Skeletal muscle tissue (tissue), 4 donors: ENCODE results near the gene CD200R1L. TPM values are rescaled to one million over a fixed set of nuclear protein-coding genes. Genes with fewer than 3 reads are reported as not detected.

Experiments used
- H3K27ac ChIP-seq: one replicate; pipeline ENCODE4 v1.7.0; 2013; ENCODE audit warnings: mild to moderate bottlenecking, low read depth, low read length, inconsistent platforms
- H3K27me3 ChIP-seq, 3 donors: one replicate each; pipeline ENCODE4 v1.7.0; 2013; ENCODE audit warnings: low read length in 3 of 3; ENCODE audit not compliant: control insufficient read depth in 3 of 3, insufficient read depth in 3 of 3
- H3K36me3 ChIP-seq, 3 donors: one replicate each; pipeline ENCODE4 v1.7.0; 2013; ENCODE audit warnings: low read length in 3 of 3; ENCODE audit not compliant: control insufficient read depth in 3 of 3, insufficient read depth in 3 of 3
- H3K4me1 ChIP-seq, 3 donors: one replicate each; pipeline ENCODE4 v1.7.0; 2013; ENCODE audit warnings: low read length in 3 of 3, mild to moderate bottlenecking in 3 of 3; ENCODE audit not compliant: control insufficient read depth in 3 of 3, insufficient read depth in 3 of 3
- H3K4me3 ChIP-seq, 3 donors: one replicate each; pipeline ENCODE4 v1.7.0; 2013; ENCODE audit warnings: low read length in 3 of 3
- H3K9ac ChIP-seq, 3 donors: one replicate each; pipeline ENCODE4 v1.7.0; 2013; ENCODE audit warnings: low read length in 3 of 3, mild to moderate bottlenecking in 3 of 3, moderate library complexity in 2 of 3, low read depth in 1 of 3
- H3K9me3 ChIP-seq, 3 donors: one replicate each; pipeline ENCODE4 v1.7.0; 2013; ENCODE audit warnings: low read length in 3 of 3; ENCODE audit not compliant: control insufficient read depth in 3 of 3
- total RNA-seq: library from RNA; depleted of rRNA; stranded (reverse); fragments of >200 nt; gene quantifications from one replicate; pipeline ENCODE4 v1.2.3, GENCODE V29; 2014
- donor health status: Osteomylitis.

CD200R1L gene
- total RNA-seq, 1 donor from 2014 or later = not detected

- Histone ChIP-seq H3K9me3 (no peaks in the 10 kb centered on the region), H3K27ac (no peak overlapping the region), H3K9ac (no peak overlapping the region)
Observed at GRCh38 chr3:112773864-112774263, 72.8 kb downstream of the CD200R1L start.

GRCh38 chr3:112770951-112771350 is 75.7 kb downstream of the CD200R1L start:
- no peaks in the 10 kb centered on the region for H3K9me3 ChIP-seq
- no peaks in the 10 kb centered on the region for H3K36me3 ChIP-seq
- no peak overlapping the region for H3K9ac ChIP-seq
- H3K27ac ChIP-seq = no peak overlapping the region
- H3K4me3 ChIP-seq = no peak overlapping the region
- H3K27me3 ChIP-seq = no peaks in the 10 kb centered on the region
- H3K4me1 ChIP-seq = peaks cover 3 to 8% (median 4%) of the 10 kb centered on the region in 3 donors

More at GRCh38 chr3:112773864-112774263, 72.8 kb downstream of the CD200R1L start:
- Histone ChIP-seq H3K27me3 (no peaks in the 10 kb centered on the region), H3K4me1 (peaks cover 3 to 8% (median 4%) of the 10 kb centered on the region in 3 donors), H3K4me3 (no peak overlapping the region), H3K36me3 (no peaks in the 10 kb centered on the region)

DNA sequence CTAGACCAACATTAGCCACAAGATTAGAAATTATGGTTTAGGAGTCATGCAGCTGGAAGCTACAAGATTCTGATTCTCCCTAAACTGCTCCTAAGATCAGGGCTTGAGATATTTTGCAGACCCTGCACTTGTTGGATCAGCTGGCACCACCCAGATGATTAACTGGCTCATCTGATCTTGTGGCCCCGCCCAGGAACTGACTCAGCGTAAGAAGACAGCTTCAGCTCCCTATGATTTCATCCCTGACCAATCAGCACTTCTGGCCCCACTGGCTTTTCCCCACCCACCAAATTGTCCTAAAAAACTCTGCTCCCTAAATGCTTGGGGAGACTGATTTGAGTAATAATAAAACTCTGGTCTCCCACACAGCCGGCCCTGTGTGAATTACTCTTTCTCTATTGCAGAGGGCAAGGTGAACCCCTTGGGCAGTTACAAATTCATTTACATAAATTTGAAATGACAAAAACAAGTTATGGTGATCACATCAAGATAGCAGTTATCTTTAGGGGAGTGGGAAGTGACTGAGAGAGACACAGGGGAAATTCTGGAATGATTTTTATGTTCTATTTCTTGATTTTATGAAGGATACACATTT is 76.5 kb downstream of the CD200R1L start:
- Histone ChIP-seq H3K4me3 (no peak overlapping the region), H3K36me3 (no peaks in the 10 kb centered on the region), H3K4me1 (peaks cover 0 to under 1% (median under 1%) of the 10 kb centered on the region in 3 donors), H3K9ac (no peak overlapping the region), H3K27ac (no peak overlapping the region), H3K9me3 (no peaks in the 10 kb centered on the region), H3K27me3 (no peaks in the 10 kb centered on the region)

GRCh38 chr3:112769286-112769978 is 77.2 kb downstream of the CD200R1L start:
- Histone ChIP-seq H3K9me3 (no peaks in the 10 kb centered on the region), H3K4me3 (no peak overlapping the region), H3K27ac (no peak overlapping the region), H3K36me3 (no peaks in the 10 kb centered on the region), H3K27me3 (no peaks in the 10 kb centered on the region), H3K9ac (no peak overlapping the region), H3K4me1 (no peaks in the 10 kb centered on the region)

DNA sequence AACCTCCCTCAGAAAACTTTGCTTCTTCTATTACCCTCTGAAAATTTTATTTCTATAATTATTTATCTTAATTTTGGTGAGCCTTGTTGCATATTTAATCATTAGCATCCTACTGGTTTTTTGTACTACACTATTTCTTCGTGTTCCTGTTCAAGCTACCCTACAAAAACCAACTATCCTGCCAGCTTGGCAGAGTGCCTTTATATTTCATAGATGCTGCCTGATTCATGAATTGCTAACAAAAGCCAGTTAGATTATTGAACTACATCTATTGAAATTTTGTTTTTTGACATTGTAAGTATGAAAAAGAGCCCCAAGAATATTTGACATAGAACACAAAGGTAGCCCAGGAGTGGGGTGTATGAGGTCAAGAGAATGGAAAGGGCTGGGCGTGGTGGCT is 78.9 kb downstream of the CD200R1L start:
- no peaks in the 10 kb centered on the region for H3K4me1 ChIP-seq
- H3K36me3 ChIP-seq = no peaks in the 10 kb centered on the region
- no peaks in the 10 kb centered on the region for H3K9me3 ChIP-seq
- H3K9ac ChIP-seq = no peak overlapping the region
- H3K27ac ChIP-seq = no peak overlapping the region
- H3K4me3 ChIP-seq = no peak overlapping the region
- no peaks in the 10 kb centered on the region for H3K27me3 ChIP-seq

GRCh38 chr3:112767177-112767576 is 79.5 kb downstream of the CD200R1L start:
- no peak overlapping the region for H3K4me3 ChIP-seq
- H3K27ac ChIP-seq = no peak overlapping the region
- no peaks in the 10 kb centered on the region for H3K27me3 ChIP-seq
- no peaks in the 10 kb centered on the region for H3K4me1 ChIP-seq
- no peaks in the 10 kb centered on the region for H3K9me3 ChIP-seq
- H3K9ac ChIP-seq = no peak overlapping the region
- H3K36me3 ChIP-seq = no peaks in the 10 kb centered on the region

Other genes starting within 250 kb of the CD200R1L start
- gene CCDC80, start 205.7 kb downstream of the CD200R1L start, total RNA-seq = 25.6 TPM
- gene CD200R1, start 128.2 kb upstream of the CD200R1L start, total RNA-seq = 5.7 TPM
- 15.7 TPM for gene GTPBP8, start 144.1 kb upstream of the CD200R1L start, total RNA-seq